AG04450 (cell line): ENCODE results near the gene NMU. TPM values are rescaled to one million over a fixed set of nuclear protein-coding genes. Genes with fewer than 3 reads are reported as not detected.

Experiments used
- CTCF ChIA-PET: fragments of 300-600, 350-600 bp; formaldehyde crosslinking; extraction: SDS; loops from one replicate; lab custom pipeline; 2022; ENCODE audit warnings: antibody characterized with exemption, inconsistent platforms; lab: Charles Lee
- POLR2A ChIA-PET: fragments of 350-600 bp; formaldehyde crosslinking; extraction: SDS; loops from one replicate; lab custom pipeline; 2021; ENCODE audit warnings: antibody characterized with exemption, inconsistent platforms; lab: Yijun Ruan, JAX
- DNase-seq: peaks from one replicate; pipeline ENCODE4 v3.0.0-alpha.2; 2011; ENCODE audit warnings: low read depth, low spot score
- H3K27ac ChIP-seq: one replicate; pipeline ENCODE4 v1.5.1; 2012; ENCODE audit warnings: low read depth, low read length, control low read depth
- H3K27me3 ChIP-seq: one replicate; pipeline ENCODE4 v1.6.0; 2012; ENCODE audit warnings: low read length; ENCODE audit not compliant: control insufficient read depth, insufficient read depth
- H3K4me3 ChIP-seq: 2 replicates; pipeline ENCODE4 v1.5.1; 2011; ENCODE audit warnings: mild to moderate bottlenecking, low read depth, low read length, control low read depth
- H3K9me3 ChIP-seq: 2 replicates; pipeline ENCODE4 v1.5.1; 2012; ENCODE audit warnings: low read length; ENCODE audit not compliant: control insufficient read depth, insufficient read depth
- polyA plus RNA-seq: library from polyadenylated mRNA; depleted of rRNA; stranded (reverse); fragments of >200 nt; gene quantifications from 2 replicates; pipeline ENCODE4 v1.2.3, GENCODE V29; 2011
- TF ChIP-seq, protein P1 (sequence below): IDR thresholded peaks from 2 replicates; pipeline ENCODE4 v1.5.1; 2011; ENCODE audit warnings: low read depth, low read length, control low read depth, inconsistent platforms

NMU gene
- polyA plus RNA-seq, 1 experiment: not detected

DNA sequence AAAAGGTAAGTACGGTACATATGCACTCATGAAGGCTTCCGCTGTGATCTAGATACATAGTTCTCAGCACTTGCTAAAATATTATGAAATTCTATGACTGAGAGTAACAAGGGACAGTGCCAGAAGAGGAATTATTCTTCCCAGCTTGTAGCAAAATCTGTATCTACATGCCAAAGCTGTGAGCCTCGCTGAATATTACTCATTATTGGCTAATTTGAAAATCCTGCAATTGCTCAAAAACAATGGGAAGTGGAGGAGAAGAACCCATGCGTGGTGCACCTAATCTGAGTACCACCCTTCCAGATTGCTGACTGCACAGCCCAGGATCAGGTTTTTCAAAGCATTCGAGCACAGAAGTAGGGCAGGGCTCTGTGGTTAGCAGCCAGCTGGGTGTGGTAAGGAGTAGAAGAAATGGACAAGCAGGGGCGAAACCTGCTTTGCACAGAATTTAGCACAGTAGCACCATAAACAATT is 26.7 kb downstream of the NMU start:
- H3K9me3 ChIP-seq: no peaks in the 10 kb centered on the region
- TF ChIP-seq, protein P1, sequence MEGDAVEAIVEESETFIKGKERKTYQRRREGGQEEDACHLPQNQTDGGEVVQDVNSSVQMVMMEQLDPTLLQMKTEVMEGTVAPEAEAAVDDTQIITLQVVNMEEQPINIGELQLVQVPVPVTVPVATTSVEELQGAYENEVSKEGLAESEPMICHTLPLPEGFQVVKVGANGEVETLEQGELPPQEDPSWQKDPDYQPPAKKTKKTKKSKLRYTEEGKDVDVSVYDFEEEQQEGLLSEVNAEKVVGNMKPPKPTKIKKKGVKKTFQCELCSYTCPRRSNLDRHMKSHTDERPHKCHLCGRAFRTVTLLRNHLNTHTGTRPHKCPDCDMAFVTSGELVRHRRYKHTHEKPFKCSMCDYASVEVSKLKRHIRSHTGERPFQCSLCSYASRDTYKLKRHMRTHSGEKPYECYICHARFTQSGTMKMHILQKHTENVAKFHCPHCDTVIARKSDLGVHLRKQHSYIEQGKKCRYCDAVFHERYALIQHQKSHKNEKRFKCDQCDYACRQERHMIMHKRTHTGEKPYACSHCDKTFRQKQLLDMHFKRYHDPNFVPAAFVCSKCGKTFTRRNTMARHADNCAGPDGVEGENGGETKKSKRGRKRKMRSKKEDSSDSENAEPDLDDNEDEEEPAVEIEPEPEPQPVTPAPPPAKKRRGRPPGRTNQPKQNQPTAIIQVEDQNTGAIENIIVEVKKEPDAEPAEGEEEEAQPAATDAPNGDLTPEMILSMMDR: no peak
- ChIA-PET POLR2A (no interaction called here), CTCF (interaction anchor here (0.7 kb wide), 2 partner anchors 8 to 173 kb away, joined by 3 read pairs; no protein-coding TSS in a partner anchor)
- no peak for DNase-seq
- H3K4me3 ChIP-seq: no peak overlapping the region
- no peaks in the 10 kb centered on the region for H3K27me3 ChIP-seq
- H3K27ac ChIP-seq: no peak overlapping the region

DNA sequence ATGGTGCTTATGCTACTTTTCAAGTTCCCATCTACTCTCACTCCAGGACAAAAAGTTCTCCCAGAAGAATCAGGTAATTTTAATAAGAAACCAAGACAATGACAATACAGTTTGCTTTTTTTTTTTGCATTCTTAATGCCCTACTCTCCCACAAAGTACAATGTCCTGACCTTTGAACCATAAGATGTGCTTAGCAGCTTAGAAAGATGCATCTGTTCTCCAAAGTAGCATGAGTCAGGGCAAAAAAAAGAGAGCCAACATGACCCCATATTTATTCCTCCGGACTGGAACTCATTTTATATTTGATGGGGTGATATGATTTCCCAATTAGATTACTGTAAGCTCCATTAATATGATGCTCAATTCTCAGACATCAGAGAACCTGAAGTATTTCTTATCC is 27.5 kb downstream of the NMU start:
- Histone ChIP-seq H3K27me3 (no peaks in the 10 kb centered on the region), H3K9me3 (no peaks in the 10 kb centered on the region), H3K27ac (no peak overlapping the region), H3K4me3 (no peak overlapping the region)
- ChIA-PET CTCF (no interaction called here), POLR2A (no interaction called here)
- no peak for DNase-seq
- TF ChIP-seq, protein P1: no peak

DNA sequence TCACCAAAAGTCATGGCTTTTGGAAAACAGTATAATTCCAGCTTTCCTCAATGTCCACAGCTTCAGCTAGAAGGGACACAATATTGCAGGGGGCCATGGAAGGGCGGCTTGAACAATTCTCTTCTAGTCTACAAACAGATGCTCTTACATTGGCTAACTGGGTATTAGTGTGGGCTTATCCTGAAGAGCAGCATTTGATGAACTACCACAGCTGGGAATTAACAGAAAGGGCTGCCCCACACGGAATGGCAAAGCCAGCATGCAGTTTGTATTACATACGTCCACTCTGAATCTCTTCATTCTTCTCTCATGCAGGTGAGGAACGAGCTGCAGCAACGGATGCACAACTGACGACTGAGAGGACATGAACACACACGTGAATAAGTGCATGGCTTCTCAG is 31.1 kb downstream of the NMU start:
- CTCF ChIA-PET: no interaction called here
- Histone ChIP-seq H3K27me3 (no peaks in the 10 kb centered on the region), H3K27ac (no peak overlapping the region), H3K4me3 (no peak overlapping the region), H3K9me3 (no peaks in the 10 kb centered on the region)
- TF ChIP-seq, protein P1: no peak
- POLR2A ChIA-PET: no interaction called here
- DNase-seq: no peak

DNA sequence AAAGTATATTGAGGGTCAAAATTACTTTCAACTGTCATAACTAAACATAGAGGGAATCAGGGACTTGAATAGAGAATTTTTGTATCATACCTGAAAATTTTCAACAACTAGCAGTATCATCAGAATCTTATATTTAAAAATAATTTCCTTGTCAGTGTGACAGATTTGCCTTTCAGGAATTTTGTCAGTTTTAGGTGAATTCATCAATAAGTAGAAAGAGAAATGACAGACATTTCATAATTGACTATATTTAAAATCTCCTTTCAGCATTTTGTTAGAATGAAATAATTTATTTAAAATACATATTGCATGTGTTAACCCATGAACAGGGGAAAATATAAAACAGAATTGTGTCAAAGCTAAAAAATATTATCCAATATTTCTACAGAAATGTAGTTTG is 35.5 kb downstream of the NMU start:
- no peak for DNase-seq
- Histone ChIP-seq H3K4me3 (no peak overlapping the region), H3K27ac (no peak overlapping the region), H3K9me3 (no peaks in the 10 kb centered on the region), H3K27me3 (no peaks in the 10 kb centered on the region)
- ChIA-PET POLR2A (no interaction called here), CTCF (interaction anchor here (0.9 kb wide), 1 partner anchor 9 kb away, joined by 3 read pairs; no protein-coding TSS in a partner anchor)
- TF ChIP-seq, protein P1: no peak

DNA sequence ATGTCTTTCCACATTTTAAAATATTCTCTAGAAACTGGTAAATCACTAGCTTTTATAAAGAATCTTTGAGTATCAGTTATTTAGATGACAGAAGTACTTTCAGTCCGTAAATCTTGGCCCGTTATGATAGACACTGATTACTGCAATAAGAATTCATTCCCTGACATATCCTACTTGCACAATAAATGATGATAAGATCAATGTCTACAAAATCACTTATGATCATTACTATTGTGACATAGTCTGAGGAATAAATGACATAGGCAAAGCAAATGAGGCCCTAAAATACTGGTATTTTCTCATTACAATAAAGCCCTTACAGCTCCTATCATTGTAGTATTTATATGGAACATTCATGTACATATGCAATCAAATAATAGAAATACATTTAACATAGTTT is 37.5 kb downstream of the NMU start:
- TF ChIP-seq, protein P1: no peak
- ChIA-PET CTCF (interaction anchor here (0.7 kb wide), 1 partner anchor 547 kb away, joined by 4 read pairs; no protein-coding TSS in a partner anchor), POLR2A (no interaction called here)
- DNase-seq: no peak
- Histone ChIP-seq H3K4me3 (no peak overlapping the region), H3K9me3 (no peaks in the 10 kb centered on the region), H3K27me3 (no peaks in the 10 kb centered on the region), H3K27ac (no peak overlapping the region)
